Activated T-helper 9 cell treated with anti-CD3 and anti-CD28 coated beads, Interleukin-2, amount 50 U/mL, for 16 hours (primary cell): ENCODE measurements around the gene KIR2DL1.
"Not testable (repeated sequence)": the region's sequence is repeated elsewhere in the genome, so short reads cannot be mapped to it uniquely, and the experiment has no call there.

Experiments used
- DNase-seq: peaks from one replicate; pipeline ENCODE4 v3.0.0-alpha.2; 2020; ENCODE audit warnings: low read depth

The KIR2DL1 gene

GRCh38 chr19:54771018-54771960 lies 1.7 kb downstream of the KIR2DL1 start:
- DNase-seq, result not testable (repeated sequence)

DNA sequence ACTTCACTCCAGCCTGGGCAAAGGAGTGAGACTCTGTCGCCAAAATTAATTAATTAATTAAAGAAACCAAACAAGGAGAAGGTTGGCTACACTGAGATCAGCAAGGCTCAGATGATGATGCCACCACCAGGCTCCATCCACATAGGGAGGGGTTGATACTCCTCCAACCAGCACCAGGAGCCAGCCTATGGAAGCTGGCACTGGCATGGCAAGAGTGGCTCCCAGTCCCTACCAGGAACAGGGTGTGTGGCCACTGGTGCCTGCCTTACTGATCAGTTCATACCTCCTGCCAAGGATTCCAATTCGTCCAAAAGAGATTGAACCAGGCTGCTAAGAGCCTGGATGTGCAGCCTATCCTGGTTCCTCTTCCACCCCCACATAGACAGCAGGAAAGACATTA lies 3.1 kb downstream of the KIR2DL1 start:
- DNase-seq, result not testable (repeated sequence)

GRCh38 chr19:54775095-54775815 lies 5.7 kb downstream of the KIR2DL1 start:
- DNase-seq, result not testable (repeated sequence)

- not testable (repeated sequence) for DNase-seq
Observed at GRCh38 chr19:54775830-54776229, 6.2 kb downstream of the KIR2DL1 start.

DNA sequence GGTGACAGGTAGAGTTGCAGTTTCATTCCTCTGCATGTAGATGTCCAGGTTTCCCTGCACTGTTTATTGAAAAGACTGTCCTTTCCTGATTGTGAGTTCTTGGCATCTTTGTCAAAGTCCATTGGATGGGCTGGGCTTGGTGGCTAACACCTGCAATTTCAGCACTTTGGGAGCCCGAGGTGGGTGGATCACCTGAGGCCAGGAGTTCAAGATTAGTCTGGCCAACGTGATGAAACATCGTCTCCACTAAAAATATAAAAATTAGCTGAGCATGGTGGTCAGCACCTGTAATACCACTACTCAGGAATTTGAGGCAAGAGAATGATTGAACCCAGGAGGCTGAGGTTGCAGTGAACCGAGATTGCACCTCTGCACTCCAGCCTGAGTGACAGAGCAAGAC lies 8.3 kb downstream of the KIR2DL1 start:
- DNase-seq, result not testable (repeated sequence)

GRCh38 chr19:54778896-54779295 lies 9.3 kb downstream of the KIR2DL1 start:
- DNase-seq, result not testable (repeated sequence)

GRCh38 chr19:54782916-54783315 lies 13.3 kb downstream of the KIR2DL1 start:
- not testable (repeated sequence) for DNase-seq

- not testable (repeated sequence) for DNase-seq
Observed at GRCh38 chr19:54786091-54786723, 16.6 kb downstream of the KIR2DL1 start.

GRCh38 chr19:54788154-54788553 lies 18.6 kb downstream of the KIR2DL1 start:
- DNase-seq, result not testable (repeated sequence)

DNA sequence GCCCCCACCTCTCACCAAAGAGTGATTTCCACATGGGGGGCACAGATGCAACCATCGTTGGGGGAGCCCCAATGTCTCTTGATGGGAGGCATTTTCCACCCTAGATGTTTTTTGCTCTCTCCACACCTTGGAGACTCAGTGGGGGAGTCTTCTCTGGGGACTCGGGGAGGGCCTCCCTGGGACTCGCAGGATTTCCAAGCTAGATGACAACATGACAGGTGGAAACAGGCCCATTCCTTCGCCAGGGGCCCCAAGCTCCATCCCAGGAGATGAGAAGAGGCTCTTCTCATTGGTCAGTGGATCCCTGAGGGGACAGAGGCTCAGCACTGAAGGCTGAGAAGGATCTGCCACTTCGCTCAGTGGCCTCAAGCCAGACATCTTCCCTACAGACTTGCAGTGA lies 21.1 kb downstream of the KIR2DL1 start:
- no peak for DNase-seq

- no peak for DNase-seq
Observed at GRCh38 chr19:54791476-54791875, 21.9 kb downstream of the KIR2DL1 start.

- DNase-seq, result no peak
Observed at GRCh38 chr19:54792814-54793213, 23.2 kb downstream of the KIR2DL1 start.

DNA sequence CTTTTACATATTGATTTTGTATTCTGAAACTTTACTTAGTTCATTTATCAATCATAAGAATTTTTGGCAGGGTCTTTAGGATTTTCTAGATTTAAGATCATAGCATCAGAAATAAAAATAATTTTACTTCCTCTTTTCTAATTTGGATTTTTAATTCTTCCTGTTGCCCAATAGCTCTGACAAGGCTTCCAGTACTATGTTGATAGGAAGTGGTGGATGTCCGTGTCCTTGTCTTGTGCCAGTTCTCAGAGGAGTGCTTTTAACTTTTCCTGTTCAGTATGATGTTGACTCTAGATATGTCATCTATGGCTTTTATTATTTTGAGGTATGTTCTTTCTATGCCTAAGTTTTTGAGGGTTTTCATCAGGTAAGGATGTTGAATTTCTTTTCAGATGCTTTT lies 26.2 kb downstream of the KIR2DL1 start:
- DNase-seq, result no peak

GRCh38 chr19:54803410-54803809 lies 33.8 kb downstream of the KIR2DL1 start, which contains the start of gene KIR2DL4:
KIR2DL4 (plus strand) TSS chr19:54803610; CDS start chr19:54803652, 42 bp downstream.
- no peak for DNase-seq

- no peak for DNase-seq
Observed at GRCh38 chr19:54804101-54804500, 34.5 kb downstream of the KIR2DL1 start.

GRCh38 chr19:54804571-54804970 lies 35.0 kb downstream of the KIR2DL1 start:
- no peak for DNase-seq

DNA sequence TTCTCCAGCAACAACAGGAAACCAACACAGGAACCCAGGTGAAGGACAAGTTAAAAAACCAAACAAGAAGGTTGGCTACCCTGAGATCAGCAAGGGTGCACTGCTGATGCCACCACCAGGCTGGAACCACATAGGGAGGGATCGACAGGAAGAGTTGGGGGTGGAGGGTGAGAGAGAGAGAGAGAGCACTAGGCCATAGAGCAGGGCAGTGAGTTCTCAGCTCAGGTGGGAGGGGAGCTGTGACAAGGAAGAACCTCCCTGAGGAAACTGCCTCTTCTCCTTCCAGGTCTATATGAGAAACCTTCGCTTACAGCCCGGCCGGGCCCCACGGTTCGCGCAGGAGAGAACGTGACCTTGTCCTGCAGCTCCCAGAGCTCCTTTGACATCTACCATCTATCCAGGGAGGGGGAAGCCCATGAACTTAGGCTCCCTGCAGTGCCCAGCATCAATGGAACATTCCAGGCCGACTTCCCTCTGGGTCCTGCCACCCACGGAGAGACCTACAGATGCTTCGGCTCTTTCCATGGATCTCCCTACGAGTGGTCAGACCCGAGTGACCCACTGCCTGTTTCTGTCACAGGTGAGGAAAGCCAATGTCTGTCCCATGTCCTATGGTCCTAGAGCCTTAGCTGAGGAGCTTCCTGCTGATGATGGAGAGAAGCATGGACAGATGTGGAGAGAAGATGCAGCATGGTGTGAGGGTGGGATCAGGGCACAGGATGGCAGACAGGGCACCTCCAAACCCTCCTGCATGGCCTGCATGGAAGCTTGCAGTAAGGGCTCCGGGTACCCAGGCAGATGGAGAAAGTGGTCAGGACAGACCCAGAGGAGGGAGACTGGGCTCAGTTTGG lies 36.3 kb downstream of the KIR2DL1 start:
- DNase-seq, result no peak

DNA sequence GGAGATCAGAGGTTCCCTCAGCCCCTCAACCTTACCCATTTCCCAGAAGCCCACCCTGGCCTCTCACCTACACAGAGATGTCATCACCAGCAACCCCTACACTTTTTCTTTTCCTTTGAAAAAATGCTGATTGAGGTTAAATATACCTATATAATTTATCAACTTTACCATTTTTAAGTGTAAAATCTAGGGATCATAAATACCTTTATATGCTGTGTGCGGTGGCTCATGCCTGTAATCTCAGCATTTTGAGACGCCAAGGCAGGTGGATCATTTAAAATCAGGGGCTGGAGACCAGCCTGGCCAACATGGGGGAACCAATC lies 36.9 kb downstream of the KIR2DL1 start:
- DNase-seq, result no peak

DNA sequence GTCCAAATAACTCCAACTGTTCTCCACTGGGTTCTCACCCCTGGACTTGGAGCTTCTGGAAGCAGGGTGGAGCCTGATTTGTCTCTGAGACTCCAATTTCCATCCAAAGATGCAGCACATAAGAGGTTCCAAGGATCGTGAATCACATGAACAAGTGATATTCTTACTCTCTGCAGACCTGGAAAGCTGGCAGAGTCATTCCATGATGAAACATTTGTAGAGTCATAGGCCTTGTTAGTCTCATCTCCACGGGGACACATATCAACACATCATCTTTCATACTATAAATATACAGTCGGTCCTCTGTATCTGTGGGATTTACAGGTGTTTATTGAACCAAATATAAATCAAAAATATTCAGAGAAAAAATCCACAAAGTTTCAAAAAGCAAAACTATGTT lies 45.0 kb downstream of the KIR2DL1 start:
- DNase-seq, result not testable (repeated sequence)

- not testable (repeated sequence) for DNase-seq
Observed at GRCh38 chr19:54816251-54816650, 46.7 kb downstream of the KIR2DL1 start, which contains the start of gene KIR3DL1. KIR3DL1 (plus strand) TSS chr19:54816468.
